Karpas-422 (cell line): ENCODE data around the gene TMEM185B. TPM values are rescaled to one million over a fixed set of nuclear protein-coding genes. Genes with fewer than 3 reads are reported as not detected.
A peak's percentile ranks its signal among the peaks of the same experiment; 100 is the strongest.

Experiments
- DNase-seq: peaks from one replicate; pipeline ENCODE4 v3.0.0-alpha.2; 2015
- H2AFZ ChIP-seq: fragments of 200-600 bp; sonication (generic); 2 replicates; pipeline ENCODE4 v1.6.1; 2014; ENCODE audit warnings: antibody characterized with exemption, low read length, mixed read lengths
- H3K27ac ChIP-seq: fragments of 200-600 bp; sonication (generic); 2 replicates; pipeline ENCODE4 v1.5.1; 2014; ENCODE audit warnings: mild to moderate bottlenecking, low read length, moderate library complexity
- H3K27me3 ChIP-seq: fragments of 200-600 bp; sonication (generic); 2 replicates; pipeline ENCODE4 v1.6.1; 2014; ENCODE audit warnings: low read length, mixed read lengths
- H3K36me3 ChIP-seq: fragments of 200-600 bp; sonication (generic); 2 replicates; pipeline ENCODE4 v1.6.1; 2014; ENCODE audit warnings: low read length, mixed read lengths; ENCODE audit not compliant: insufficient read depth
- H3K4me1 ChIP-seq: fragments of 200-600 bp; sonication (generic); 2 replicates; pipeline ENCODE4 v1.6.1; 2014; ENCODE audit warnings: mild to moderate bottlenecking, low read length, mixed read lengths
- H3K4me2 ChIP-seq: fragments of 200-600 bp; sonication (generic); 2 replicates; pipeline ENCODE4 v1.6.1; 2014; ENCODE audit warnings: low read length, low read depth, mild to moderate bottlenecking; ENCODE audit not compliant: poor library complexity, severe bottlenecking
- H3K4me3 ChIP-seq: fragments of 200-600 bp; sonication (generic); 2 replicates; pipeline ENCODE4 v1.5.1; 2014; ENCODE audit warnings: mild to moderate bottlenecking, antibody characterized with exemption, low read length, mixed read lengths
- H3K79me2 ChIP-seq: fragments of 200-600 bp; sonication (generic); 2 replicates; pipeline ENCODE4 v1.6.1; 2014; ENCODE audit warnings: mild to moderate bottlenecking, low read length, mixed read lengths
- H3K9ac ChIP-seq: fragments of 200-600 bp; sonication (generic); 2 replicates; pipeline ENCODE4 v1.6.0; 2014; ENCODE audit warnings: low read length
- H3K9me2 ChIP-seq: fragments of 200-600 bp; sonication (generic), shearing (Covaris generic); replicated peaks from 2 replicates; pipeline ENCODE4 v1.6.0; 2014; ENCODE audit warnings: mild to moderate bottlenecking, low read length, moderate library complexity; ENCODE audit not compliant: insufficient read depth
- H3K9me3 ChIP-seq: fragments of 300-700, 200-600 bp; sonication (generic); 2 replicates; pipeline ENCODE4 v1.6.1; 2014; ENCODE audit warnings: low read length, mixed read lengths
- H4K20me1 ChIP-seq: fragments of 200-600 bp; sonication (generic); 2 replicates; pipeline ENCODE4 v1.6.1; 2014; ENCODE audit warnings: mild to moderate bottlenecking, antibody characterized with exemption, low read length, low read depth; ENCODE audit not compliant: insufficient read depth
- total RNA-seq: library from RNA; depleted of rRNA; stranded (reverse); fragments of >200 nt; shearing (Covaris generic); gene quantifications from 2 replicates; pipeline ENCODE4 v1.2.3, GENCODE V29; 2014; ENCODE audit warnings: low replicate concordance

The TMEM185B gene
- total RNA-seq, 1 experiment from 2014 or later: 13.0 TPM

DNA sequence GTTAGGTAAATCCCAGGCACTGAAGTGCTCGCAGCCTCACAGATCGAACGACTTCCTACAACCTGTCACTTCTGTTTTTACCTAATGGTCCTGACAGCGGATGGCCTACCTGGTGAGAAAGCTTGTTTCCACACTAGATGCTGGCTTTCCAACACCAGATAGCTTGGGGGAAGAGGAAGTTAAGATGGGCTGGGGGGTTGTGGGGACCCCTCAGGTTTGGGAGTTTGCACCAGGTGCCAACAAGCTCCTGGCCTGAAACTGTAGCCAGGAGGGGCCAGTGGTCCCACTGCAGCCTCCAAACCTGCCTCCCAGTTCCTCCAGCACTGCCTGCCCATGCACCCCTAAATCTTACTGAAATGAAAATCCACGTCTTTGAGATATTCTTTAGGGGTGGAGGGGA is 3.9 kb downstream of the TMEM185B start:
- DNase-seq: peak; percentile 17
- no peaks in the 10 kb centered on the region for H3K27me3 ChIP-seq
- H2AFZ ChIP-seq: no peak overlapping the region
- no peaks in the 10 kb centered on the region for H3K36me3 ChIP-seq
- no peak overlapping the region for H3K27ac ChIP-seq
- H3K9ac ChIP-seq: no peak overlapping the region
- H3K9me3 ChIP-seq: no peaks in the 10 kb centered on the region
- H3K4me3 ChIP-seq: no peak overlapping the region
- no peaks in the 10 kb centered on the region for H3K9me2 ChIP-seq
- H3K4me2 ChIP-seq: no peak overlapping the region
- H4K20me1 ChIP-seq: no peaks in the 10 kb centered on the region
- H3K79me2 ChIP-seq: 0 out of 2 replicates have a peak, but pooled peaks cover 7% of the 10 kb centered on the region
- H3K4me1 ChIP-seq: peaks cover 25% of the 10 kb centered on the region

DNA sequence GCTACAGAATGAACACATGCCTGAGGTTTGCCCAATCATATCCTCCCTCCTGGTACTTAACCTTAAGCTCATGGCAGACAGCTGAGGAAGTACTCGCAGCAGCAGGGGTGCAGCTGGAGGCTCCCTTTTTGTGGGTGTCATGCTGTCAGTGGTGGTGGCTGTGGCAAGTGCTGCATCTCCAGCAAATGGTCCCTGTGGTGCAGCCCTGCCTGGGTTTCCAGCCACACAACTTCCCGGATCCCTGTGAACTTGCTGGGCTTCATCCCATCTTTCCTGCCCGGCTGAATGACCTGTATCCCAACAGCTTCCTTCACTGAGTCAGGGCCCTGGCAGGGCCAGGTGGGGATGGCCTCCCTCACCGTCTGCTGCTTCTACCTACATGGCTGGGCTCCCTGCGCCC is 5.0 kb downstream of the TMEM185B start:
- Histone ChIP-seq H3K79me2 (0 out of 2 replicates have a peak, but pooled peaks cover 7% of the 10 kb centered on the region), H3K4me2 (no peak overlapping the region), H3K36me3 (no peaks in the 10 kb centered on the region), H3K4me1 (peaks cover 16% of the 10 kb centered on the region), H3K27ac (no peak overlapping the region), H3K9ac (no peak overlapping the region), H3K4me3 (no peak overlapping the region), H3K9me2 (no peaks in the 10 kb centered on the region), H2AFZ (no peak overlapping the region), H4K20me1 (no peaks in the 10 kb centered on the region), H3K9me3 (no peaks in the 10 kb centered on the region), H3K27me3 (no peaks in the 10 kb centered on the region)
- peak; percentile 11 for DNase-seq

DNA sequence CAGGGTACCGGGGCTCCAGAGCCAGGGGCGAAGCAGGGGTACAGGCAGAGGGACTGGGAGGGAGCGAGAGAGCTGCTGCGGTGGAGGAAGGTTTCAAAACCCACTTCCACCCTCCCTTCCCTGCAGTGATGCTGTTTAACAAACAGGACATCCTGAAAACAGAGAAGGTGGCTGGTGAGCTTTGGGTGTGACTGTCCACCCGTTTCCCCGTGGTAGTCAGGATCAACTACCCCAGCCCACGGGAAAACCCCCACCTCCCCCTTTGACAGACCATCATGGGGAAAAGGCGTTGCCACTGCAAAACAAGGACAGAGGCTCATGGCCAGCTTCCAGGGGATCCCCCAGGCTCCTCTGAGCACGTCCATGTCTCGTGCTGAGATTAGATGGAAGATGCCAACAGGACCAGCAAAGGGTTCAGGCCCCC is 12.9 kb downstream of the TMEM185B start:
- Histone ChIP-seq H3K27me3 (no peaks in the 10 kb centered on the region), H3K9me3 (no peaks in the 10 kb centered on the region), H4K20me1 (no peaks in the 10 kb centered on the region), H3K4me1 (no peaks in the 10 kb centered on the region), H3K9ac (no peak overlapping the region), H3K9me2 (no peaks in the 10 kb centered on the region), H3K27ac (no peak overlapping the region), H3K79me2 (no peaks in the 10 kb centered on the region), H3K36me3 (no peaks in the 10 kb centered on the region), H3K4me3 (no peak overlapping the region), H2AFZ (no peak overlapping the region), H3K4me2 (no peak overlapping the region)
- DNase-seq: no peak

DNA sequence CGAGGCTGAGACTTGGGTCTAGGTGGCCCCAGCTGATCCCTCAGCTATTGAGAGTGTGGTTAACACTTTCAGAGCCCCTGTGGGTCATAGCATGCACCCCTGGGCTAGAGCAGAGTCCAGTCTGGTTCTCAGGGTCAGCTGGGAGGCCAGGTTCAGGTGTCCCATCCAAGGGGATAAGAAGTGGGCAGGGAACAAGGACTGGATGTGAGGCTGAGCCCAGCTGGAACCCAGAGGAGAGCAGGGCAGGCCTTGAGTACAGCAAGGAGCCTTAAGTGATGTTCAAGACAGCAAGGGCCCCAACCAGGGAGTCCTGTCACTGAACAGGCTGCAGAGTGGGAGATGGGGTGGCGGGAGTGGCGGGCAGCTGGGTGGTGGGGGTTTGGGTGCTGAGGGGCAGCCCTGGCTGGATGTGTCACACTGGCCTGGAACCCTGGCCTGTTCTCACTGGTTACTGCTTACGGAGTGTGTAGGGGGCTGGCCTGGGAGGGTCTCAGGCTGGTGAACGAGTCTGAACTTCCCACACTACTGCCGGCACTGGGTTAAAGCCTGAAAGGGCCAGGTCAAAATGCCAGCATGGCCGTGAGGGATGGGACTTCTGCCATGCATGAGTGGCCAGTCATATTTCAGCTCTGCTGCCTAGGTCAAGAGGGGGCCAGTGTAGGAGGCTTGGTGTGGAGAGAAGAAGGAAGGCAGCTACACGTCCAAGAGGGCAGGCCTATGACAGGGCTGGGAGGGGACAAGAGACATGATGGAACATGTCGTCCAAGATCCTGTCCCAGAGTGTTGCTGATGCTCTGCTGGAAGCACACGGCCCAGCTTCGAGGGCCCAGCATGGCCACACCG is 13.6 kb downstream of the TMEM185B start:
- H3K9me2 ChIP-seq: no peaks in the 10 kb centered on the region
- H3K27me3 ChIP-seq: no peaks in the 10 kb centered on the region
- no peaks in the 10 kb centered on the region for H3K4me1 ChIP-seq
- H3K9ac ChIP-seq: no peak overlapping the region
- H2AFZ ChIP-seq: no peak overlapping the region
- H3K36me3 ChIP-seq: no peaks in the 10 kb centered on the region
- no peak overlapping the region for H3K4me3 ChIP-seq
- no peaks in the 10 kb centered on the region for H3K79me2 ChIP-seq
- H3K4me2 ChIP-seq: no peak overlapping the region
- no peak overlapping the region for H3K27ac ChIP-seq
- DNase-seq: no peak
- H3K9me3 ChIP-seq: no peaks in the 10 kb centered on the region
- H4K20me1 ChIP-seq: no peaks in the 10 kb centered on the region

DNA sequence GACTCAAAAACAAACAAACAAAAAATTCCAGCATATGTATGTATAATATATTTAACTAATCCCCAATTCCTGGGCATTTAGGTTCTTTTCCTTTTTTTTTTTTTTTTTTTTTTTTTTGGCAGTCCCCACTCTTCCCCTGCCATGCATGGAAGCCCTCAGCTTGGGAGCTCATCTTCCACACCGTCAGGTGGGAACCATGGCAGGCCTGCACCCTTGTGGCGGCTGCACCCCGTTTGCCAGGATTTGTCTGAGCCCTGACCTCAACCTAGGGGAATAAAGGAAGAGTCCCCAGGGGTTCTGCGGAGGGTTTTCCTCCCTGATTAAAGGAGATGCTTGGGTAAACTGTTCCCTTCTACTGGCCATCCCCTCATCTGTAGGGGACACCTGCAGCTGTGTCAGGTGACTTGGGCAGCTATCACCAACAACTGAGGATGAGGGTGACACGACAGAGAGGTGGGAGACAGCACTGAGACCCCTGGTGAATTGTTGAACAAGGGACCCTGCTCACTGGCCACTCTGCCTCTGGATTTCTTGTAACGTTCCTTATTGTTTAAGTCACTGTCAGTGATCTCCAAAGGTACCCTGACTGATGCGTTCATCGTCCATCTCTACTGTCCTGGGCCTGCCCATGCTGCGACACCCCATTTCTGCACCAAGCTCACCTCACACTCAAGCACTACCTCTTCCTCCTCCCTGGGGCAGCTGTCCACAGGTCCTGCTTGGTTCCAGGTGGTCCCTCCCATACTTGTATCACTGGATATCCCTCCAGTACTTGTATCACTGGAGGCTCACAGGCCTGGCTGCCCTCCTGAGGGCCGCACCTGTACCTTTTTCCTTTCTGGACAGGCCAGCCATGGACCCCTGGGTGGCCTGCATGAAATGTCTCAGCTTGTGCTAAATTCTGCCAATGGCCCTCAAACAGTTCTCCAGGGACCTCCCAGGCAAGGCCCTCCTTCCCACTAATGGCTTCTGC is 14.5 kb downstream of the TMEM185B start:
- H3K36me3 ChIP-seq: no peaks in the 10 kb centered on the region
- no peaks in the 10 kb centered on the region for H3K9me3 ChIP-seq
- no peaks in the 10 kb centered on the region for H3K79me2 ChIP-seq
- no peak overlapping the region for H3K9ac ChIP-seq
- H2AFZ ChIP-seq: no peak overlapping the region
- DNase-seq: no peak
- no peaks in the 10 kb centered on the region for H3K27me3 ChIP-seq
- no peaks in the 10 kb centered on the region for H4K20me1 ChIP-seq
- H3K4me1 ChIP-seq: no peaks in the 10 kb centered on the region
- no peak overlapping the region for H3K27ac ChIP-seq
- H3K4me3 ChIP-seq: no peak overlapping the region
- H3K9me2 ChIP-seq: no peaks in the 10 kb centered on the region
- H3K4me2 ChIP-seq: no peak overlapping the region

DNA sequence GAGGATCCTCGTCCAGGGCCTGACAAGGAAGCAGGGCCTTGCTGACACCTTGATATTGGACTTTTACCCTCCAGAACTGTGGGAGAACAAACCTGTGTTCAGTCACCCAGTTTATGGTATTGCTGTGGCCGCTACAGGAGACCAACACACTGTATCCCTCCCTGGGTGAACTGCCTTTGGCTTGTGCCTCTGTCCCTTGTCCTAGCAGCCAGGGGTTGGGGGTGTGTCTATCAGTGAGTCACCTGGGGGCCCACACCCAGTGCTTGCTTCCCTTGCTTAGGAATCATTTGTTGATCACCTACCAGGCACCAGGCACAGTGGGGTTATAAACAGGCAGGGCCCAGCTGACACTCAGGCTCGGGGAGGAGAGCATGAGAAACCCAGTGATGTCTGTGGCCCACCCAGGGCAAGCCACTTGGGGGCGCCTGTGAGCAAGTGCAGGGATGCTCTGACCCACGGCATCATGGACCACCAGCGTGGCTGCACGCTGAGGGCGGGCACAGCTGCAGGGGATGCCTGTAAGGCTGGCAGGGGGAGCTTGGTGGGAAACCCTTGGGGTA is 17.1 kb downstream of the TMEM185B start:
- Histone ChIP-seq H3K27ac (no peak overlapping the region), H3K9me2 (no peaks in the 10 kb centered on the region), H3K4me1 (no peaks in the 10 kb centered on the region), H3K9ac (no peak overlapping the region), H3K36me3 (no peaks in the 10 kb centered on the region), H3K9me3 (no peaks in the 10 kb centered on the region), H3K79me2 (no peaks in the 10 kb centered on the region), H4K20me1 (no peaks in the 10 kb centered on the region), H2AFZ (no peak overlapping the region), H3K4me3 (no peak overlapping the region), H3K27me3 (no peaks in the 10 kb centered on the region), H3K4me2 (no peak overlapping the region)
- peak; percentile 82 for DNase-seq

DNA sequence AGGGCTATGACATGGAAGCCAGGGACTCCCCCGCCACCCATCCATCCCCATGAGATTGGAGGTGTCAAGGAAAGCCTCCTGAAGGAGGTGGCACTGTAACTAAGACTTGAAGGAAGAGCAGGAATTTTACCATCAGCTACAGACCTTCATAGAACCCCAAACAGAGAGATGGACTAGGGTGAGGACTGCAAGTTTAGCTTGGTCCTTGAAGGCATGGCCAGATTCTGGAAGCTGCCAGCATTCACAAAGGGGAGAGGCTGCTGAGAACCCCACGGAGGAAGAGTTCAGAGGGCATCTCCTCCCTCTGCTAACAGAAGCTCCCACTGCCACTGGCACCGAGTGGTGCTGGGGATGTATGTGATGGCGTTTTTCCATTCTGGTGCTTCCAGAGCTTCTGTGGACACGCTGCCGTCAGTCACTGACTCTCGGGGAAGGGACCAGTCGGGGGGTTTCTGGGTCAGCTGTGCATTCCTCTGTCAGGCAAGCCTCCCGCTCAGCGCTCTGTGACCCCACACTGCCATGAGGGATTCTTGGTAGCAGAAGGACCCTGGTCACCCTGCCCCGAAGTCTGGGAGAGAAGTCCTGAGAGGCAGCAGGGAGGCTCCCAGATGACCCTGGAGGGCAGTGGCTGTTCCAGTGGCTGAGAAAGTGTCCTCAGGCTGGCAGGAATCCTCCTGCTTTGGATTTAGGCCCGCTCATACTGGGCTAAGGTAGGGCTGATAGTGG is 18.1 kb downstream of the TMEM185B start:
- H4K20me1 ChIP-seq: no peaks in the 10 kb centered on the region
- H3K9me2 ChIP-seq: no peaks in the 10 kb centered on the region
- H3K4me1 ChIP-seq: no peaks in the 10 kb centered on the region
- H3K79me2 ChIP-seq: no peaks in the 10 kb centered on the region
- no peak overlapping the region for H3K4me2 ChIP-seq
- no peak for DNase-seq
- no peaks in the 10 kb centered on the region for H3K36me3 ChIP-seq
- H3K27ac ChIP-seq: no peak overlapping the region
- no peak overlapping the region for H2AFZ ChIP-seq
- no peaks in the 10 kb centered on the region for H3K27me3 ChIP-seq
- no peak overlapping the region for H3K4me3 ChIP-seq
- H3K9me3 ChIP-seq: no peaks in the 10 kb centered on the region
- H3K9ac ChIP-seq: no peak overlapping the region
